Measurements from ENCODE around the gene PIK3C3.

PIK3C3 gene

GRCh38 chr18:41954827-41955613 lies at the start of gene PIK3C3:
Gene PIK3C3 (plus strand): TSS chr18:41955234. CDS start chr18:41955292, 58 bp downstream.
- peak; percentile 97 for DNase-seq

GRCh38 chr18:41905786-41906527 lies 49.1 kb upstream of the PIK3C3 start:
- DNase-seq: no peak

- DNase-seq: peak; percentile 44
Measured at GRCh38 chr18:41906528-41907146, 48.4 kb upstream of the PIK3C3 start.

- DNase-seq: no peak
Measured at GRCh38 chr18:41917181-41917580, 37.9 kb upstream of the PIK3C3 start.

- no peak for DNase-seq
Measured at GRCh38 chr18:41921770-41922169, 33.3 kb upstream of the PIK3C3 start.

- no peak for DNase-seq
Measured at GRCh38 chr18:41922176-41922575, 32.9 kb upstream of the PIK3C3 start.

GRCh38 chr18:41922841-41923240 lies 32.2 kb upstream of the PIK3C3 start:
- no peak for DNase-seq

- DNase-seq: no peak
Measured at GRCh38 chr18:41923446-41923845, 31.6 kb upstream of the PIK3C3 start.

GRCh38 chr18:41928581-41928980 lies 26.5 kb upstream of the PIK3C3 start:
- no peak for DNase-seq

- DNase-seq: no peak
Measured at GRCh38 chr18:41932899-41933298, 22.1 kb upstream of the PIK3C3 start.

- DNase-seq: no peak
Measured at GRCh38 chr18:41933778-41934177, 21.3 kb upstream of the PIK3C3 start.

- peak; percentile 20 for DNase-seq
Measured at GRCh38 chr18:41936471-41937134, 18.4 kb upstream of the PIK3C3 start.

GRCh38 chr18:41938445-41938844 lies 16.6 kb upstream of the PIK3C3 start:
- peak; percentile 96 for DNase-seq

- DNase-seq: peak; percentile 45
Measured at GRCh38 chr18:41939326-41939725, 15.7 kb upstream of the PIK3C3 start.

GRCh38 chr18:41940506-41941215 lies 14.4 kb upstream of the PIK3C3 start:
- peak; percentile 97 for DNase-seq

- DNase-seq: no peak
Measured at GRCh38 chr18:41942254-41942653, 12.8 kb upstream of the PIK3C3 start.

- no peak for DNase-seq
Measured at GRCh38 chr18:41948544-41949110, 6.4 kb upstream of the PIK3C3 start.

- peak; percentile 8 for DNase-seq
Measured at GRCh38 chr18:41949206-41949920, 5.7 kb upstream of the PIK3C3 start.

GRCh38 chr18:41955688-41956087 lies 654 bp downstream of the PIK3C3 start:
- DNase-seq: peak; percentile 15

GRCh38 chr18:41959045-41959444 lies 4.0 kb downstream of the PIK3C3 start:
- no peak for DNase-seq

- DNase-seq: no peak
Measured at GRCh38 chr18:41965634-41966255, 10.7 kb downstream of the PIK3C3 start.
